GM13976 (cell line): ENCODE measurements around the gene PDE4D.

ENCODE experiments used
- DNase-seq: peaks from one replicate; pipeline ENCODE4 v3.0.0; 2012; ENCODE audit warnings: low spot score
- CTCF ChIP-seq: IDR thresholded peaks from 2 replicates; pipeline ENCODE4 v1.5.1; 2012; ENCODE audit warnings: borderline replicate concordance, mild to moderate bottlenecking; ENCODE audit not compliant: insufficient read depth; ENCODE audit errors: extremely low read depth, missing control alignments, control extremely low read depth
- in situ Hi-C: fragments of 300-500 bp; cut with MboI; formaldehyde crosslinking; loops from one replicate; pipeline ENCODE4 v1.12.0; 2022; ENCODE audit warnings: low sequenced_read_pairs, mixed read lengths, inconsistent platforms; ENCODE audit not compliant: unreplicated experiment

PDE4D gene

GRCh38 chr5:59088546-59088945 is 805.0 kb downstream of the PDE4D start:
- in situ Hi-C loops = no loop called here
- no peak for DNase-seq
- TF ChIP-seq CTCF = no peak

GRCh38 chr5:59086024-59086423 is 807.5 kb downstream of the PDE4D start:
- in situ Hi-C loops = no loop called here
- DNase-seq = no peak
- no peak for TF ChIP-seq CTCF

- TF ChIP-seq CTCF = no peak
These were observed 811.8 kb downstream of the PDE4D start for GRCh38 chr5:59081693-59082092.

GRCh38 chr5:59079622-59080620 is 813.6 kb downstream of the PDE4D start:
- in situ Hi-C loops = no loop called here
- no peak for TF ChIP-seq CTCF
- no peak for DNase-seq

More at GRCh38 chr5:59081693-59082092, 811.8 kb downstream of the PDE4D start:
- in situ Hi-C loops = no loop called here
- no peak for DNase-seq

- in situ Hi-C loops = no loop called here
- no peak for TF ChIP-seq CTCF
- DNase-seq = no peak
These were observed 821.6 kb downstream of the PDE4D start for GRCh38 chr5:59071755-59072549.

GRCh38 chr5:59069438-59070079 is 824.0 kb downstream of the PDE4D start:
- no peak for TF ChIP-seq CTCF
- in situ Hi-C loops = no loop called here
- DNase-seq = no peak
